Suprapubic skin (tissue), 3 donors: ENCODE results near the gene COG7.

Experiments used
- EP300 ChIP-seq: sonication (generic); formaldehyde crosslinking; IDR thresholded peaks from one replicate; pipeline ENCODE4 v1.6.1; 2017; ENCODE audit warnings: antibody characterized with exemption
- POLR2A ChIP-seq, 2 donors: fragments of 450-650 bp; IDR thresholded peaks; one replicate each; pipeline ENCODE4 v1.6.1; 2017; ENCODE audit warnings: antibody characterized with exemption in 2 of 2, mild to moderate bottlenecking in 2 of 2, moderate library complexity in 2 of 2
- TF ChIP-seq, protein P1 (sequence below), 2 donors: fragments of 200-600 bp in 1 of 2; fragments of 450-650 bp in 1 of 2; sonication (generic) in 1 of 2; IDR thresholded peaks; one replicate each; pipeline ENCODE4 v1.5.1; 2016 to 2019; ENCODE audit warnings: antibody characterized with exemption in 2 of 2, mild to moderate bottlenecking in 1 of 2, moderate library complexity in 1 of 2

GRCh38 chr16:23407436-23408127 lies 45.4 kb downstream of the COG7 start:
- TF ChIP-seq EP300 (no peak), POLR2A (IDR thresholded peaks at IDR 0.05) (no peak)
- TF ChIP-seq, protein P1, sequence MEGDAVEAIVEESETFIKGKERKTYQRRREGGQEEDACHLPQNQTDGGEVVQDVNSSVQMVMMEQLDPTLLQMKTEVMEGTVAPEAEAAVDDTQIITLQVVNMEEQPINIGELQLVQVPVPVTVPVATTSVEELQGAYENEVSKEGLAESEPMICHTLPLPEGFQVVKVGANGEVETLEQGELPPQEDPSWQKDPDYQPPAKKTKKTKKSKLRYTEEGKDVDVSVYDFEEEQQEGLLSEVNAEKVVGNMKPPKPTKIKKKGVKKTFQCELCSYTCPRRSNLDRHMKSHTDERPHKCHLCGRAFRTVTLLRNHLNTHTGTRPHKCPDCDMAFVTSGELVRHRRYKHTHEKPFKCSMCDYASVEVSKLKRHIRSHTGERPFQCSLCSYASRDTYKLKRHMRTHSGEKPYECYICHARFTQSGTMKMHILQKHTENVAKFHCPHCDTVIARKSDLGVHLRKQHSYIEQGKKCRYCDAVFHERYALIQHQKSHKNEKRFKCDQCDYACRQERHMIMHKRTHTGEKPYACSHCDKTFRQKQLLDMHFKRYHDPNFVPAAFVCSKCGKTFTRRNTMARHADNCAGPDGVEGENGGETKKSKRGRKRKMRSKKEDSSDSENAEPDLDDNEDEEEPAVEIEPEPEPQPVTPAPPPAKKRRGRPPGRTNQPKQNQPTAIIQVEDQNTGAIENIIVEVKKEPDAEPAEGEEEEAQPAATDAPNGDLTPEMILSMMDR (IDR thresholded peaks at IDR 0.05), result no peak
